HL-60 (cell line): Measurements from ENCODE around the gene CACNA1E.

Experiments
- REST ChIP-seq: IDR thresholded peaks from 2 replicates; pipeline ENCODE4 v1.6.1; 2012; ENCODE audit warnings: low read depth; ENCODE audit not compliant: insufficient replicate concordance
- TF ChIP-seq, protein P1 (sequence below): IDR thresholded peaks from one replicate; pipeline ENCODE4 v1.5.1; 2011; ENCODE audit warnings: low read length, control low read depth, inconsistent platforms; ENCODE audit not compliant: insufficient read depth

GRCh38 chr1:181789395-181789794, 306.1 kb downstream of the CACNA1E start:
- no peak for TF ChIP-seq REST
- TF ChIP-seq, protein P1, sequence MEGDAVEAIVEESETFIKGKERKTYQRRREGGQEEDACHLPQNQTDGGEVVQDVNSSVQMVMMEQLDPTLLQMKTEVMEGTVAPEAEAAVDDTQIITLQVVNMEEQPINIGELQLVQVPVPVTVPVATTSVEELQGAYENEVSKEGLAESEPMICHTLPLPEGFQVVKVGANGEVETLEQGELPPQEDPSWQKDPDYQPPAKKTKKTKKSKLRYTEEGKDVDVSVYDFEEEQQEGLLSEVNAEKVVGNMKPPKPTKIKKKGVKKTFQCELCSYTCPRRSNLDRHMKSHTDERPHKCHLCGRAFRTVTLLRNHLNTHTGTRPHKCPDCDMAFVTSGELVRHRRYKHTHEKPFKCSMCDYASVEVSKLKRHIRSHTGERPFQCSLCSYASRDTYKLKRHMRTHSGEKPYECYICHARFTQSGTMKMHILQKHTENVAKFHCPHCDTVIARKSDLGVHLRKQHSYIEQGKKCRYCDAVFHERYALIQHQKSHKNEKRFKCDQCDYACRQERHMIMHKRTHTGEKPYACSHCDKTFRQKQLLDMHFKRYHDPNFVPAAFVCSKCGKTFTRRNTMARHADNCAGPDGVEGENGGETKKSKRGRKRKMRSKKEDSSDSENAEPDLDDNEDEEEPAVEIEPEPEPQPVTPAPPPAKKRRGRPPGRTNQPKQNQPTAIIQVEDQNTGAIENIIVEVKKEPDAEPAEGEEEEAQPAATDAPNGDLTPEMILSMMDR = no peak
